Stomach (tissue), 4 donors: ENCODE data around the gene GALNT18.

Experiments
- EP300 ChIP-seq: sonication (generic); formaldehyde crosslinking; IDR thresholded peaks from one replicate; pipeline ENCODE4 v1.6.1; 2017; ENCODE audit warnings: antibody characterized with exemption
- POLR2A ChIP-seq, 4 donors: fragments of 450-650 bp; IDR thresholded peaks; one replicate each; pipeline ENCODE4 v1.6.1; 2016; ENCODE audit warnings: antibody characterized with exemption in 4 of 4, control low read depth in 2 of 4, mild to moderate bottlenecking in 1 of 4, moderate library complexity in 1 of 4
- POLR2AphosphoS5 ChIP-seq, 3 donors: sonication (generic); formaldehyde crosslinking; IDR thresholded peaks; one replicate each; pipeline ENCODE4 v1.6.1; 2016; ENCODE audit warnings: antibody characterized with exemption in 3 of 3
- TF ChIP-seq, protein P1 (sequence below), 7 experiments: fragments of 450-650 bp in 4 of 7; fragments of 200-600 bp in 3 of 7; sonication (generic) in 3 of 7; IDR thresholded peaks; one replicate each; pipeline ENCODE4 v1.5.1; 2016 to 2019; ENCODE audit warnings: antibody characterized with exemption in 7 of 7, control low read depth in 2 of 7, mild to moderate bottlenecking in 1 of 7

DNA sequence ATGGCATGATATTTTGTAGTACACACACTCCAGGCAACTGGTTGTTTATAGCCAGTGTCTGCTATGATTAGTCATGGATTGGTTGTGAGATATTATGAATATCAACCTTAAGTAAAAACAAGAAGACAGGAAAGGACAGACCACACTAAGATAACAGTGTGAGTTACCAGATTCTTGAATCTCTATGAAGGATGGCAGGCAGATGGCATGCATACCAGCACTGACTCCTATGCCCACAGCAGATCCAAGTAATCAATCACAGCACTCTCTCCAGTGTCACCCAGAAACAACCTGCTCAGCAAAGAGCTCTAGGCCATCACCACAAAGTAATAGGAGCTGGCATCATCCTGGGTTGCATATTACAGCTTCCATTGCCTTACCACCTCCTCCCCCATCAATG is 116.6 kb downstream of the GALNT18 start:
- TF ChIP-seq EP300 (no peak), POLR2AphosphoS5 (IDR thresholded peaks at IDR 0.05) (no peak), POLR2A (IDR thresholded peaks at IDR 0.05) (no peak)
- TF ChIP-seq, protein P1, sequence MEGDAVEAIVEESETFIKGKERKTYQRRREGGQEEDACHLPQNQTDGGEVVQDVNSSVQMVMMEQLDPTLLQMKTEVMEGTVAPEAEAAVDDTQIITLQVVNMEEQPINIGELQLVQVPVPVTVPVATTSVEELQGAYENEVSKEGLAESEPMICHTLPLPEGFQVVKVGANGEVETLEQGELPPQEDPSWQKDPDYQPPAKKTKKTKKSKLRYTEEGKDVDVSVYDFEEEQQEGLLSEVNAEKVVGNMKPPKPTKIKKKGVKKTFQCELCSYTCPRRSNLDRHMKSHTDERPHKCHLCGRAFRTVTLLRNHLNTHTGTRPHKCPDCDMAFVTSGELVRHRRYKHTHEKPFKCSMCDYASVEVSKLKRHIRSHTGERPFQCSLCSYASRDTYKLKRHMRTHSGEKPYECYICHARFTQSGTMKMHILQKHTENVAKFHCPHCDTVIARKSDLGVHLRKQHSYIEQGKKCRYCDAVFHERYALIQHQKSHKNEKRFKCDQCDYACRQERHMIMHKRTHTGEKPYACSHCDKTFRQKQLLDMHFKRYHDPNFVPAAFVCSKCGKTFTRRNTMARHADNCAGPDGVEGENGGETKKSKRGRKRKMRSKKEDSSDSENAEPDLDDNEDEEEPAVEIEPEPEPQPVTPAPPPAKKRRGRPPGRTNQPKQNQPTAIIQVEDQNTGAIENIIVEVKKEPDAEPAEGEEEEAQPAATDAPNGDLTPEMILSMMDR (IDR thresholded peaks at IDR 0.05): no peak
